LNCaP clone FGC (cell line): ENCODE results near the gene POLA1.

Experiments used
- DNase-seq: peaks from one replicate; pipeline ENCODE4 v3.0.0-alpha.2; 2011; ENCODE audit warnings: low read depth
- H3K4me3 ChIP-seq: 2 replicates; pipeline ENCODE4 v1.5.1; 2011; ENCODE audit warnings: mild to moderate bottlenecking, low read depth, low read length, control low read depth
- TF ChIP-seq, protein P1 (sequence below): IDR thresholded peaks from 2 replicates; pipeline ENCODE4 v1.5.1; 2012; ENCODE audit warnings: mild to moderate bottlenecking; ENCODE audit not compliant: control insufficient read depth, insufficient read depth; ENCODE audit errors: extremely low read depth

The POLA1 gene

DNA sequence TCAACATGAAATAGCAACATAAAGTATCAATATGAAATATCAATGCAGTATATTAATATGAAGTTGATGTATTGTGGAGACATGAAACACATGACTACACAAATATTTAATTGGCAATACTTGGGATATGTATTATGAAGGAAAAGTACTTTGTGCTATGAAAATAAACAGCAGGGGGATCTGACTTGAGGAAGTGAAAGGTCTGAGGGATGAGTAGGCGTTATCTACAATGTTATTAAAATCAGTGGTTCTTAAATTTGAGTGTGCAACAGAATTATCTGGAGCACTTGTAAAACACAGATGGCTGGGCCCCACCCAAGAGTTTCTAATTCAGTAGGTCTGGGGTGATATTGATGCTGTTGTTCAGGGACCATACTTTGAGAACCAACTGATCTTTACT is 349.5 kb downstream of the POLA1 start:
- H3K4me3 ChIP-seq, result no peak overlapping the region
- no peak for DNase-seq
- TF ChIP-seq, protein P1, sequence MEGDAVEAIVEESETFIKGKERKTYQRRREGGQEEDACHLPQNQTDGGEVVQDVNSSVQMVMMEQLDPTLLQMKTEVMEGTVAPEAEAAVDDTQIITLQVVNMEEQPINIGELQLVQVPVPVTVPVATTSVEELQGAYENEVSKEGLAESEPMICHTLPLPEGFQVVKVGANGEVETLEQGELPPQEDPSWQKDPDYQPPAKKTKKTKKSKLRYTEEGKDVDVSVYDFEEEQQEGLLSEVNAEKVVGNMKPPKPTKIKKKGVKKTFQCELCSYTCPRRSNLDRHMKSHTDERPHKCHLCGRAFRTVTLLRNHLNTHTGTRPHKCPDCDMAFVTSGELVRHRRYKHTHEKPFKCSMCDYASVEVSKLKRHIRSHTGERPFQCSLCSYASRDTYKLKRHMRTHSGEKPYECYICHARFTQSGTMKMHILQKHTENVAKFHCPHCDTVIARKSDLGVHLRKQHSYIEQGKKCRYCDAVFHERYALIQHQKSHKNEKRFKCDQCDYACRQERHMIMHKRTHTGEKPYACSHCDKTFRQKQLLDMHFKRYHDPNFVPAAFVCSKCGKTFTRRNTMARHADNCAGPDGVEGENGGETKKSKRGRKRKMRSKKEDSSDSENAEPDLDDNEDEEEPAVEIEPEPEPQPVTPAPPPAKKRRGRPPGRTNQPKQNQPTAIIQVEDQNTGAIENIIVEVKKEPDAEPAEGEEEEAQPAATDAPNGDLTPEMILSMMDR, result no peak
